ENCODE data around the gene GFM1.

- TF ChIP-seq, protein P1, sequence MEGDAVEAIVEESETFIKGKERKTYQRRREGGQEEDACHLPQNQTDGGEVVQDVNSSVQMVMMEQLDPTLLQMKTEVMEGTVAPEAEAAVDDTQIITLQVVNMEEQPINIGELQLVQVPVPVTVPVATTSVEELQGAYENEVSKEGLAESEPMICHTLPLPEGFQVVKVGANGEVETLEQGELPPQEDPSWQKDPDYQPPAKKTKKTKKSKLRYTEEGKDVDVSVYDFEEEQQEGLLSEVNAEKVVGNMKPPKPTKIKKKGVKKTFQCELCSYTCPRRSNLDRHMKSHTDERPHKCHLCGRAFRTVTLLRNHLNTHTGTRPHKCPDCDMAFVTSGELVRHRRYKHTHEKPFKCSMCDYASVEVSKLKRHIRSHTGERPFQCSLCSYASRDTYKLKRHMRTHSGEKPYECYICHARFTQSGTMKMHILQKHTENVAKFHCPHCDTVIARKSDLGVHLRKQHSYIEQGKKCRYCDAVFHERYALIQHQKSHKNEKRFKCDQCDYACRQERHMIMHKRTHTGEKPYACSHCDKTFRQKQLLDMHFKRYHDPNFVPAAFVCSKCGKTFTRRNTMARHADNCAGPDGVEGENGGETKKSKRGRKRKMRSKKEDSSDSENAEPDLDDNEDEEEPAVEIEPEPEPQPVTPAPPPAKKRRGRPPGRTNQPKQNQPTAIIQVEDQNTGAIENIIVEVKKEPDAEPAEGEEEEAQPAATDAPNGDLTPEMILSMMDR (IDR thresholded peaks at IDR 0.05), result no peak
- TF ChIP-seq POLR2A (IDR thresholded peaks at IDR 0.05), result no peak
These were observed 36.5 kb downstream of the GFM1 start for GRCh38 chr3:158680861-158681260.
